ENCODE data around the gene FAM78A. TPM values are rescaled to one million over a fixed set of nuclear protein-coding genes. Genes with fewer than 3 reads are reported as not detected.

The FAM78A gene
- total RNA-seq, 1 experiment from 2014 or later: 0.17 TPM

DNA sequence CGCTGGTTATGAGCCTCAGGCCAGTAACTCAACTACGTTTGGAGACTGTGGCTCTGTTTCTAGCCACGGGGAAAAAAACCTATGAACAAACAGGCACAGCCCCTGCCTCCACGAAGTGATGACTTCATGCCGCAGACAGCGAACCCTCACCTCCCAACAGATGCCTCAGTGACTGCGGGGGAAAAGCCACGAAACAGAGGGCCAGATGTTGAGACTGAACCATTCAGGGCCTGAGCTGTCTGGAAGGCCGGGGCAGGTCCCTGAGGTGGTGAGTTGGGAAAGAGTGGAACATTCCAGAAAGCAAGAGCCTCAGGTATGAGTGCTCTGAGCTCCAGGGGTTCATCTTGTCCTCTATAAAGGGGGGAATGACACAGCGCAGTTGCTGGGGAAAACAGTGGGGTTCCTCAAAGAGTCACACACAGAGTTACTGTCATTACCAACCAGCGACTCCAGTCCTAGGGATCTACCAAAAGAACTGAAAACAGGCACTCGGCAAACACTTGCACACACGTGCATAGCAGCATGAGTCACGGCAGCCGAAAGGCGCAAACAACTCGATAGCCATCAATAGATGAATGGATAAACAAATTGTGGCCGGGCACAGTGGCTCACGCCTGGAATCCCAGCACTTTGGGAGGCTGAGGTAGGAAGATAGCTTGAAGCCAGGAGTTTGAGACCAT is 28.5 kb upstream of the FAM78A start:
- in situ Hi-C loops (cut with HindIII; ENCODE audit: low pct_unique_long_range_greater_than_20kb, low sequenced_read_pairs): no loop called here
- DNase-seq (ENCODE audit: low read depth): no peak

- DNase-seq (ENCODE audit: low read depth): no peak
- in situ Hi-C loops (cut with HindIII; ENCODE audit: low pct_unique_long_range_greater_than_20kb, low sequenced_read_pairs): no loop called here
Measured at GRCh38 chr9:131303381-131304321, 27.3 kb upstream of the FAM78A start.

DNA sequence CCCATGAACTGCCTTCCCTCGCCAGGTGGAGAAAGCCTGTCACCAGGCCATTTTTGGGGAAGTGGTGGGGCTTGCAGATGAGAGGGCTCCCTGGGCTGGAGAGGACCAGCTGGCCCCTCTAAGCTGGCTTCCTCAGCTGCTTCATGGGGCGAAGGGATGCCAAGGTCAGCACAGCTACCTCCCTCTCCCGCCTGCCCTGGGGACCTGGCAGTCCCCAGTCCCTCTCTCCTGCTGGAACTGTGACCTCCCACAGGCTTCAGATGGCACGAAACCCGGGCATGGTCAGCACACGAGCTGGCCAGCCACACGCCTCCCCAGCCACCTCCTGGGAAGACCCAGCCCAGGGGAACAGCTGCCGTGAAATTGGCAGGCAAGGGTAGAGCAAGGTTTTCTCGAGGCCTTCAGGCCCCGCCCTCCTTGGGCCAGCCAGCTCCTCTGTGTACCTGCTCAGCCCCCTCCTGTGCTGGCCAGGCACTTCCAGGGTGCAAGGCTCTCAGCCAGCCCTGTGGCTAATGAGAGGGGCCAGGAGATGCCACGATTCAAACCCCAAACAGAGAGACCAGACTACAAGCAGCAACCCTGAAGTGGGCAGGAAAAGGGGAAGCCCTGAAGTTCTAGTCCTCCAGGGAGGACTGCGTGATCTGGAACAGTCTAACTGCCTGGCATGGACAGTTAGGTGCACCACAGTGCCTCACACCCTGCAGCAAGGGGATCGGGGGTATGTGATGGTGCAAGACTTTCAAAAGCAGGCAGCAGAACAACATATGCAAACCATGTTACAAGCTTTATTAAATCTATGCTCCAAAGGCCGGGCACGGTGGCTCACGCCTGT is 26.1 kb upstream of the FAM78A start:
- DNase-seq (ENCODE audit: low read depth): no peak
- in situ Hi-C loops (cut with HindIII; ENCODE audit: low pct_unique_long_range_greater_than_20kb, low sequenced_read_pairs): no loop called here

DNA sequence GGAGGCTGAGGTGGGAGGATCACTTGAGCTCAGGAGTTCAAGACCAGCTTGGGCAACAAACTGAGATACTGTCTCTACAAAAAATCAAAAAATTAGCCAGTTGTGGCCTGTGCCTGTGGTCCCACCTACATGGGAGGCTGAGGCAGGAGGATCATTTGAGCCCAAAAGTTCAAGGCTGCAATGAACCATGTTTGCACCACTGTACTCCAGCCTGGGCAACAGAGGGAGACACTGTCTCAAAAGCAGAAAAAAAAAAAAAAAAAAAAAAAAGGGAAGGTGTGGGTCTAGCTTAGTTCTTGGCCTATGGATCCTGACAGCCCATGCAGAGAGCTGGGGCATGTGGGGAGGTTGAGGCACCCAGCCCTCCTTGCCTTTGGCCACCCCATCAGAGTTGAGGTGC is 24.1 kb upstream of the FAM78A start:
- in situ Hi-C loops (cut with HindIII; ENCODE audit: low pct_unique_long_range_greater_than_20kb, low sequenced_read_pairs): no loop called here
- no peak for DNase-seq (ENCODE audit: low read depth)

- no peak for DNase-seq (ENCODE audit: low read depth)
- in situ Hi-C loops (cut with HindIII; ENCODE audit: low pct_unique_long_range_greater_than_20kb, low sequenced_read_pairs): no loop called here
Measured at GRCh38 chr9:131299961-131300347, 23.6 kb upstream of the FAM78A start.

- in situ Hi-C loops (cut with HindIII; ENCODE audit: low pct_unique_long_range_greater_than_20kb, low sequenced_read_pairs): no loop called here
- DNase-seq (ENCODE audit: low read depth): no peak
Measured at GRCh38 chr9:131299346-131299960, 23.1 kb upstream of the FAM78A start.

DNA sequence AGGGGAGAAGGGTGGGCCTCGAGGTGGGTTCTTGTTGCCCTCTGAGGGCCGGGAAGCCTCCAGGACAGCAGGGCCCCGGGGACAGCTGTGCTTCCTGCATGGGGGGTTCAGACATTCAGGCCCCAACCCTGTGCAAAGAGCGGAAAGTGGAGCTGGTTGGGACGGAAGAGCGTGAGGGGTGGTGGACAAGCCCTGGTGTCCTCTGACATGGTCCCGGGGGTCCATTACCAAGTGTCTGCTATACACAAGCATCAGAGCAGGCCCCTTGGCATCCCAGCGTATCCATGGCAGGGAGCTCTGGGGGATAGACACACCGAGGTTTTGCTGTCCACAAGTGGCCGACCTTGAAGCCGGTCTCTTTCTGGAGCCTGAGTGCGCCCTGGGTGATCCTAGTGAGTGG is 22.5 kb upstream of the FAM78A start:
- in situ Hi-C loops (cut with HindIII; ENCODE audit: low pct_unique_long_range_greater_than_20kb, low sequenced_read_pairs): no loop called here
- DNase-seq (ENCODE audit: low read depth): no peak

DNA sequence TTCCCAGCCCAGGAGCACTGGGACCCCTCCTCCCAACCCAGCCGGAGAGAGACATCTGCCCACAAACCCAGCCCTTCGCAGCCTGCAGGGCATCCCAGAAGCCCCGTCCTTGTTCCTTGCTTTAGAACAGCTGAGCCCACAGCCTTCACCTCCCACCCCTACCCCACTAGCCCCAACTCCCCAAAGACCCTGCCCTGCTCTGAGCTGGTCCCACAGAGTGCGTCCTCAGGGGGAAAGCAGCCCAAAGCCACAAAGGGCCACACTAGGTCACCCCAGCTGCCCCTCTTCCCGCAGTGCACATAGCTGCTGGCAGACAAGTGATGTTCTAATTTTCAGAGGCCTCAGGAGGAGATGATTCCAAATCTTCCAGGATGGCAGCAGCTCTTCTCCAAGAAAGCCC is 22.0 kb upstream of the FAM78A start:
- no peak for DNase-seq (ENCODE audit: low read depth)
- in situ Hi-C loops (cut with HindIII; ENCODE audit: low pct_unique_long_range_greater_than_20kb, low sequenced_read_pairs): no loop called here

DNA sequence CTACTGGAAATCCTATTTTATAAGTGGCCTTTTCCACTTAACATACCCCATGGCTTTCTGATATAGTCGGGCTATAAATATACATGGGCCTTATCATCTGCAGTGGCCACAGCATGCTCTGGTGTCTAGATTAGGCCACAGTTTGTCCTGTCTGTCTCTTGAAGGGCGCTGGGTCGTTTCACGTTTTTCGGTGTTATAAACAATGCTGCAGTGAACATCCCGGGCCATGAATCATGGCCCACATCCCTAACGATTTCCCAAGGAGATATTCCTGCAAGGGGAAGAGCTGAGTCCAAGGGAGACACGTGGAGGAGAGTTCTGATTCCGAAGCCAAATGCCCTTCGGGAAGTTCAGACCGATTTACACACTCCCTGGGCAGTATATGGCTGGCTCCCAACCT is 21.6 kb upstream of the FAM78A start:
- in situ Hi-C loops (cut with HindIII; ENCODE audit: low pct_unique_long_range_greater_than_20kb, low sequenced_read_pairs): no loop called here
- no peak for DNase-seq (ENCODE audit: low read depth)

- in situ Hi-C loops (cut with HindIII; ENCODE audit: low pct_unique_long_range_greater_than_20kb, low sequenced_read_pairs): no loop called here
Measured at GRCh38 chr9:131296906-131297500, 20.7 kb upstream of the FAM78A start.

GRCh38 chr9:131296460-131296859 is 20.1 kb upstream of the FAM78A start:
- DNase-seq (ENCODE audit: low read depth): no peak
- in situ Hi-C loops (cut with HindIII; ENCODE audit: low pct_unique_long_range_greater_than_20kb, low sequenced_read_pairs): no loop called here

More at GRCh38 chr9:131296906-131297500, 20.7 kb upstream of the FAM78A start:
- no peak for DNase-seq (ENCODE audit: low read depth)

GRCh38 chr9:131292937-131293336 is 16.6 kb upstream of the FAM78A start:
- in situ Hi-C loops (cut with HindIII; ENCODE audit: low pct_unique_long_range_greater_than_20kb, low sequenced_read_pairs): no loop called here
- no peak for DNase-seq (ENCODE audit: low read depth)

- in situ Hi-C loops (cut with HindIII; ENCODE audit: low pct_unique_long_range_greater_than_20kb, low sequenced_read_pairs): no loop called here
- no peak for DNase-seq (ENCODE audit: low read depth)
Measured at GRCh38 chr9:131291795-131292315, 15.5 kb upstream of the FAM78A start.

DNA sequence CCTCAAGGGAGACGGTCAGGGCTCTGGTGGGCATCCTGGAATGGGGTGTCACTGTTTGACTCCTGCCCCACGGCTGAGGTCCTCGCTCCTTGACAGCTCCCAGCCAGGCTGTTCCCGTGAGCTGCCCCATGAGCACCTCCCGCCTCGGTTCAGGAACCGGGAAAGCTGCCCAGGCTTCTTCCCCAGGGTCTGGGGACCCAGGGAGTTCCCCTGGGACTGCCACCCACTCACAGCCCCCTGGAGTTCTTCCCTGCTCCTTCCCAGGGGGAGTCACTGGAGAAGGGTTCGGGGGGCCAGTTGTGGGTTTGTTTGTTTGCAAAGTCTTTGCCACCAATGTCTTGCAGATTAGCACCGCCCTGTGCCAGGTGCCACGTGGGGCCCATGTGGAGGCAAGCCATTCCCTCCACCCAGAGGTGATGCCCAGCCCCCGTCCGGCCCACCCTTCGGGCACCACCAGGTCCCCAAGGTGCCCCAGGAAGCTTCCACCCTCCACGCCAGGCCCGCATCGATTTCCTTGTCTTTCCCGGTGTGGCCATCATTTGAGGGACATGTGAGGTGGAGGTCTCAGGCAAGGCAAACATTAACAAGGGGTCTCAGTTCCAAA is 14.6 kb upstream of the FAM78A start:
- in situ Hi-C loops (cut with HindIII; ENCODE audit: low pct_unique_long_range_greater_than_20kb, low sequenced_read_pairs): no loop called here
- no peak for DNase-seq (ENCODE audit: low read depth)

- in situ Hi-C loops (cut with HindIII; ENCODE audit: low pct_unique_long_range_greater_than_20kb, low sequenced_read_pairs): no loop called here
- DNase-seq (ENCODE audit: low read depth): no peak
Measured at GRCh38 chr9:131290036-131290766, 13.9 kb upstream of the FAM78A start.

DNA sequence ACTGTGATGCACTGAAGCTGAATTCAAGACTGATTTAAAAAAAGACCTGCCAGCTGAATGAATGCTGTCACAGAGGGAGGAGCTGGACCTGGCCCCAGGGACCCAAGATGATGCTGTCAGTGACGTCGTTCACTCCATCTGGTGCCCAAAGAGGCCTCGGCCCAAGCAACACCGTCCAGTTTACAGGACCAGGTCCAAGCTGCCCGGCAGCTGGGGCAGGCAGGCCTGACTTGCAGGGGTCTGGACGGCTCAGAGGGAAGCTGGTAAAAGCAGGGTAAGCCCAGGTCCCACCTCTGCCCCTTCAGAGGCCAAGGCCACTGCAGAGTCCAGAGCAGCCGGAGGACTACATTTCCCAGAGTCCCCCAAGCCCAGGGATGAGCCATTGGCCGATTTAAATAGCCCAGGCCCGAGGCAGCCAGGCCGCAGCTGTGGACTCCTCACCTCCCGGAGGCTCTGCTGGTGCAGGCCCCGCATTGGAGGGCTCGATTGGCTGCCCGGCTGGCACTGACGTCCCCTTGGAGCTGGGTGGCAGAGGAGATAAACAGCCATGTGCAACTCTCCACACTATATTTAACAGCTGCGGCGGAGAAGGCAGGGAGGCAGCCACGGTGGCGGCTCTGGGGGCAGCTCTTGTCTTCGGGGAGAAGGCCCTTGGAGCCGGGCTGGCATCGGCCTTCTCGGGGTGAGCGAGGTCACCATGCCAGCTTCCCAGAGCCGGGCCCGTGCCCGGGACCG is 13.2 kb upstream of the FAM78A start, which contains the start of gene PLPP7:
Gene PLPP7 (plus strand): TSS at position 423 of the 735 bp plus-strand sequence. CDS start 275 bp downstream, at position 698.
- DNase-seq (ENCODE audit: low read depth): no peak
- in situ Hi-C loops (cut with HindIII; ENCODE audit: low pct_unique_long_range_greater_than_20kb, low sequenced_read_pairs): no loop called here
